NT2/D1 (cell line): ENCODE data around the gene GPR45.

ENCODE experiments used
- DNase-seq: peaks from one replicate; pipeline ENCODE4 v3.0.0-alpha.2; 2011; ENCODE audit warnings: low read depth, low spot score
- H3K27me3 ChIP-seq: 2 replicates; pipeline ENCODE4 v1.6.0; 2011; ENCODE audit warnings: mild to moderate bottlenecking; ENCODE audit not compliant: insufficient read length, insufficient read depth
- H3K36me3 ChIP-seq: 2 replicates; pipeline ENCODE4 v1.6.1; 2011; ENCODE audit warnings: mild to moderate bottlenecking, low read length, mixed read lengths; ENCODE audit not compliant: insufficient read depth, insufficient read length
- H3K4me1 ChIP-seq: 2 replicates; pipeline ENCODE4 v1.5.1; 2011; ENCODE audit not compliant: insufficient read depth, insufficient read length
- H3K4me3 ChIP-seq: 2 replicates; pipeline ENCODE4 v1.5.1; 2011; ENCODE audit warnings: low read depth; ENCODE audit not compliant: insufficient read length
- H3K9ac ChIP-seq: 2 replicates; pipeline ENCODE4 v1.6.0; 2011; ENCODE audit warnings: low read depth; ENCODE audit not compliant: insufficient read length
- H3K9me3 ChIP-seq: 2 replicates; pipeline ENCODE4 v1.5.1; 2011; ENCODE audit warnings: mild to moderate bottlenecking, low read length; ENCODE audit not compliant: insufficient read depth
- SUZ12 ChIP-seq: IDR thresholded peaks from 2 replicates; pipeline ENCODE4 v1.6.1; 2011; ENCODE audit not compliant: insufficient read length, insufficient read depth; ENCODE audit errors: extremely low read depth
- YY1 ChIP-seq: IDR thresholded peaks from 2 replicates; pipeline ENCODE4 v1.6.1; 2011; ENCODE audit not compliant: insufficient read length, insufficient read depth
- ZNF274 ChIP-seq: IDR thresholded peaks from 2 replicates; pipeline ENCODE4 v1.6.1; 2011; ENCODE audit warnings: mild to moderate bottlenecking, low read depth, low read length

Gene GPR45

DNA sequence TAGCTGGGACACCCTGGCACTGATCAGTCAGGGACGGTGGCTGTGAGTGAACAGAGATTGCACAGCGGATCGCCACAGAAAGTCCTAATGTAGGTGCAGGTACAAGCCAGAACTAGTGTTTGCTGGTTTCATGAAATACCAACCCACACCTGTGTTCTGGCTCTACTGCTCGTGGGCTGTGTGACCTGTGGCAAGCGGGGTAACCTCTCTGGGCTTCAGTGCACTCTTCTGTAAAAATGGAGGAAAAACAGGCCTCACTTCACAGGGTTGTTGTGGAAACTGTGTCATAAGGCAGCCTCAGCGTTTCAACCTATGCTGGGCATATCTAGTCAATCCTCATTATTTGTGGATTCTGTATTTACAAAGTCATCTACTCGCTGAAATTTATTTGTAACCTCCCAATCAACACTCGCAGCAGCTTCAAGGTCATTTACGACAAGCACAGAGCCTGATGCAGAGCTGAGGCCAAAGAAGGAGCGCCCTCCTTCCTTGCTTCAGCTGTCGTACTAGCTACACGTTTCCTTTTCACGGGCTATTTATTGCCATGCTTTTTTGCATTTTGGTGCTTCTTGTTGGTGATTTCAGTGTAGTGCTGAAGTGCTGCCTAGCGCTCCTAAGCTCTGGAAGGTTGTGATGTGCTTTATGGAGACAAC lies 30.0 kb downstream of the GPR45 start:
- peaks cover 86% of the 10 kb centered on the region for H3K36me3 ChIP-seq
- TF ChIP-seq YY1 = no peak
- TF ChIP-seq SUZ12 = no peak
- no peak for TF ChIP-seq ZNF274

DNA sequence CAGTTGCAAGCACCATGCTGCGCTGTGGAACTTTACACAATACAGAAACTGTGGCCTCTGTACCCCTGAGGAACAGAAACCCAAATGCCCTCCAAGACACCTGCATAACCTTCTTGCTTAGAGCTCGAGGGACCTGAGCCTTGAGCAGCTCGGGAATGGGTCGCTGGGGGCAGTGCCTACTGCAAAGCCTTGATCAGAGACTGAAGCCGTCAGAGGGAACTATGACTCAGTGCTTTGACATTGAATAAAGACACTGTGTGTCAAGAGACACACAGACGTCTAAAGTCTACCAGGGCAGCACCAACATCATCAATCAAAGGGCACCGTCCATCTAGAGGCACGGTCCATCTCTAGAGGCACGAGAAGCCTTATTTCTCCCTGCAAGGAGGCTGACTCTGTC lies 30.6 kb downstream of the GPR45 start:
- Histone ChIP-seq H3K27me3 (no peaks in the 10 kb centered on the region), H3K36me3 (peaks cover 84% of the 10 kb centered on the region), H3K4me3 (no peak overlapping the region), H3K4me1 (no peaks in the 10 kb centered on the region), H3K9ac (no peak overlapping the region), H3K9me3 (no peaks in the 10 kb centered on the region)
- no peak for DNase-seq
- no peak for TF ChIP-seq YY1
- TF ChIP-seq SUZ12 = no peak
- TF ChIP-seq ZNF274 = no peak

More for the DNA sequence above, 30.0 kb downstream of the GPR45 start:
- H3K9me3 ChIP-seq = no peaks in the 10 kb centered on the region
- DNase-seq = no peak
- no peak overlapping the region for H3K9ac ChIP-seq
- H3K4me3 ChIP-seq = no peak overlapping the region
- H3K4me1 ChIP-seq = no peaks in the 10 kb centered on the region
- no peaks in the 10 kb centered on the region for H3K27me3 ChIP-seq

DNA sequence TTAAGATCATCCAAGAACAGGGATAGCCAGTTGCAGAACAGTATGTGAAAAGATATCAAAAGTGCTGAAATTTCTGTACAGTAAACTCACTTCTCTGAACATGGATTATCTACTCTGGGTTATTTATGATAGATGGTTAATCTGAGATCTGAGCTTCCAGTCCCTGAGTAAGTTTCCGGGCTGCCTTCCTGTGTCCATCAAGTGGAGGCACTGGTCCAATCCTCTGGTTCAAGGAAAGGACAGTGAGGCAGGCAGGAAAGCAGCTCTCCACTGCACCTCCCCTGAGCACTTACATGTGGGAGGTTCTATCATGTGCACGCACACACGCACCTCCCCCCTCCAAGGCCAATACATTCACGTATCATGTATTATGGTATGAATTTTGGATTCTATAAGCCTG lies 32.5 kb downstream of the GPR45 start:
- TF ChIP-seq YY1 (no peak), ZNF274 (no peak), SUZ12 (no peak)
- H3K36me3 ChIP-seq = peaks cover 82% of the 10 kb centered on the region

DNA sequence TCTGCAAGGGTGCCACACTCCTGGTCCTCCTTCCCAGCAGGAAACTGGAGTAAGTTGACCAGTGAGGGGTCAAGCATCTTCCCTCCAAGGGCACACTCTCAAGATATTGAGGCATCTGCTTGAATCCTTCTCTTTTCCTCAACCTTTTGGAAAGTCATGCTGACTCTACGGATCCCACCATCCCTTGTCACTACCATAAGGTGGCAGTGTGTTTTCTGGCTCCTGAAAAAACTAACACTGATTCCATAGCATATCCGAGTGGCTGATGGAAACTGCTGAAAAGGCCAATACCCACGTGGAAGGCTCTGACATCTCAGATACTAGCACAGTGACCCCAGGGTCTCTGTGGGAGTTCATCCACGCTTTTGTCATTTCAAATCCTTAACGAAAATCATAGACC lies 37.1 kb downstream of the GPR45 start:
- no peak for DNase-seq
- Histone ChIP-seq H3K9me3 (no peaks in the 10 kb centered on the region), H3K27me3 (no peaks in the 10 kb centered on the region), H3K4me1 (no peaks in the 10 kb centered on the region), H3K9ac (no peak overlapping the region), H3K36me3 (peaks cover 65% of the 10 kb centered on the region), H3K4me3 (no peak overlapping the region)
- no peak for TF ChIP-seq YY1
- no peak for TF ChIP-seq SUZ12
- no peak for TF ChIP-seq ZNF274

More for the DNA sequence above, 32.5 kb downstream of the GPR45 start:
- Histone ChIP-seq H3K4me3 (no peak overlapping the region), H3K9ac (no peak overlapping the region), H3K27me3 (no peaks in the 10 kb centered on the region), H3K9me3 (no peaks in the 10 kb centered on the region), H3K4me1 (no peaks in the 10 kb centered on the region)
- DNase-seq = no peak

DNA sequence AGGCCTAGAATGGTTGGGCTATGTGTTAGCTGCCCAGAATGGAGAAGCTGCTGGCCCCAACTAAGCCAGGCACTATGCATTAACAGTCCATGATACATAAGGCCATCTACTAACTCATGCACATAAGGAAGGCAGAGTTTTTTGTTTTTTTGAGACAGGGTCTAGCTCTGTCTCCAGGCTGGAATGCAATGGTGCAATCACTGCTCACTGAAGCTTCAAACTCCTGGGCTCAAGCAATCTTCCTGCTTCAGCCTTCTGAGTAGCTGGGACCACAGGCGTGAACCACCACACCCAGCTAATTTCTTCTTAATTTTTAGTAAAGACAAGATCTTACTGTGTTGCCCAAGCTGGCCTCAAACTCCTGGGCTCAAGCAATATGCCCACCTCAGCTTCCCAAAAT lies 37.6 kb downstream of the GPR45 start:
- H3K4me1 ChIP-seq = no peaks in the 10 kb centered on the region
- TF ChIP-seq YY1 (no peak), SUZ12 (no peak), ZNF274 (no peak)
- peaks cover 64% of the 10 kb centered on the region for H3K36me3 ChIP-seq
- no peak overlapping the region for H3K4me3 ChIP-seq
- no peak for DNase-seq
- no peak overlapping the region for H3K9ac ChIP-seq
- no peaks in the 10 kb centered on the region for H3K27me3 ChIP-seq
- H3K9me3 ChIP-seq = no peaks in the 10 kb centered on the region

DNA sequence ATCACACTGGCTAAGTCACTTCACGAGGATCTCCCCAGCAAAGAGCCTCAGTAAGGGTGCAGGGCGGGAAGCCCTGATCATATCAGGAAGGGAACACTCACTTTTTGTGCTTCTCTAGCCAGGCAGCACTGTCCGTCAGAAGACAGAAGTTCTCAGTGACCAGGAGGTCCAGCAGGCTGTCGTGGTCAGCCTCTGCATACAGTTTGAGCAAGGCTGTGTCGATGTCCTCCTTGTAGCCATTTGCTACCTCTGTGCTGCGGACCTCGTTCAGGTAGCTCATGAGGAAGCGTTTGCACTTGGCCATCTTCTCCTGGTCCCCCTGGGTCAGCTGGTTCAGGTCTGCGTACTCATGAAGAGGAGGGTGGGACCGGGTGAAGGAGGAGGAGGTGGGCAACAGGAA lies 38.7 kb downstream of the GPR45 start:
- Histone ChIP-seq H3K9ac (no peak overlapping the region), H3K36me3 (peaks cover 63% of the 10 kb centered on the region), H3K27me3 (no peaks in the 10 kb centered on the region), H3K4me1 (no peaks in the 10 kb centered on the region), H3K4me3 (no peak overlapping the region), H3K9me3 (no peaks in the 10 kb centered on the region)
- no peak for DNase-seq
- TF ChIP-seq SUZ12 (no peak), ZNF274 (no peak), YY1 (no peak)

DNA sequence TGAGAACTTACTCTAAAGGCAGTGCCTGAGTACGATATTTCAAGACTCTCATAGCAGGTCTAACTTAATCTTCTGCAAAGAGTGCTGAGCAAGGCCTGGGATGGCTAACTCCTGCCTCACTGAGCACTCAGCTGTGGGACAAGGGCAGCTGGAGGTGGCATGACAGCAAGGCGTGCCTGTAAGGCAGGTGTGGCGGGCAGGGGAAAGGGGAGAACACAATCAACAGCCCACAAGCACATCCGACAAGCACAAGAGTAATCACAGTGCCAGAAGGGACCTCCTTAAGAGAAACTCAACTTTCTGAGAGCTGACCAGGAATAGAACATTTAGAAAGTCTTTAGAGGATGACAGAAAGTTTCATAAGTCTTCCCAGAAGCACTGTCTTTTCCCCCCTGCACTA lies 42.0 kb downstream of the GPR45 start:
- H3K9me3 ChIP-seq = no peaks in the 10 kb centered on the region
- H3K4me3 ChIP-seq = no peak overlapping the region
- H3K4me1 ChIP-seq = no peaks in the 10 kb centered on the region
- TF ChIP-seq SUZ12 = no peak
- TF ChIP-seq YY1 = no peak
- no peak for TF ChIP-seq ZNF274
- H3K36me3 ChIP-seq = peaks cover 46% of the 10 kb centered on the region
- no peak for DNase-seq
- no peak overlapping the region for H3K9ac ChIP-seq
- no peaks in the 10 kb centered on the region for H3K27me3 ChIP-seq

DNA sequence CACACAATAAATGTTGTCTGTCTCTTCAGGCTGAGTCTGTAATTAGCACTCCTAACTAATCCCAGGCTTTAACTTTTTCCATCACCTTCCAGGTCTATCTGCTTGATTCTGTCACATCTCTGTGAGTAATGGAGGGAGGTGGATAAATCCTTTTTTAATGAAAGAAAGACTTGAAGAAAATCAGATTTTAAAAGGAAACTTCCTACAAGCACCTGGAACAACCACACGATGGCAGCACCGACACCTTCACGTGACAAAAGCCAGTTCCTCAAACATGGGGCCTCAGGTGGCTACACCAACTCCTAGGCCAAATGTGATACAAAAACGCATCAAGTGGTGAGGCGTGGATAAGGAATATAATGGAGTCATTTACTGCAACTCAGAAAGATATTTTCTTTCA lies 46.1 kb downstream of the GPR45 start:
- Histone ChIP-seq H3K9me3 (no peaks in the 10 kb centered on the region), H3K27me3 (no peaks in the 10 kb centered on the region), H3K36me3 (peaks cover 40% of the 10 kb centered on the region), H3K4me3 (no peak overlapping the region), H3K9ac (no peak overlapping the region), H3K4me1 (no peaks in the 10 kb centered on the region)
- peak; percentile 54 for DNase-seq
- TF ChIP-seq YY1 = no peak
- TF ChIP-seq ZNF274 = no peak
- no peak for TF ChIP-seq SUZ12
